Heart left ventricle (tissue), 13 donors: ENCODE measurements around the gene YIPF6.

Experiments
- CTCF ChIP-seq, 12 donors: fragments of 200-600 bp; sonication (generic) in 4 of 12; IDR thresholded peaks; one replicate each; pipeline versions ENCODE4 v1.5.0 to v1.8.0; 2018 to 2022; ENCODE audit warnings: antibody characterized with exemption in 12 of 12, mild to moderate bottlenecking in 5 of 12
- POLR2A ChIP-seq, 2 donors: fragments of 450-650 bp; IDR thresholded peaks; one replicate each; pipeline ENCODE4 v1.6.1; 2017; ENCODE audit warnings: antibody characterized with exemption in 2 of 2, mild to moderate bottlenecking in 2 of 2, moderate library complexity in 2 of 2
- donor health status: ischemic (EF 13 %, LVEDD 7.1; RV severe dilation, severe dysfunction).
- donor health status: DM: no; HTN: yes; CAD: no.
- donor health status: DM: no; HTN: no; CAD: no.
- donor health status: ischemic (EF 25% LVEDD 6.9; RV normal size, moderate dysfunction).
- donor health status: ischemic (EF 25% LVEDD 5.7; RV mildly dilated, moderate dysfunction).
- donor health status: ischemic (EF 35%, LVEDD 5.7; RV mildly dilated, moderate dysfunction).
- donor health status: nonischemic (EF 11% LVEDD 7.7; RV severe dilation, severe dysfunction).
- donor health status: DM: yes; HTN: yes; CAD: no.
- donor health status: PGD.
- donor health status: ischemic (EF 29% LVEDD 5.4; RV normal size, mild dysfunction).
- donor health status: nonischemic (EF 23%, LVEDD 6.1; RV moderate dilation, normal function).

GRCh38 chrX:68455151-68455510, 43.7 kb upstream of the YIPF6 start:
- TF ChIP-seq CTCF (IDR thresholded peaks at IDR 0.05) (no peak), POLR2A (IDR thresholded peaks at IDR 0.05) (no peak)
